Right cardiac atrium (tissue), 5 donors: ENCODE measurements around the gene TMEM201. TPM values are rescaled to one million over a fixed set of nuclear protein-coding genes. Genes with fewer than 3 reads are reported as not detected.
A peak's percentile ranks its signal among the peaks of the same experiment; 100 is the strongest.

ENCODE experiments used
- ATAC-seq, 2 donors: fragments of 200-7000 bp; cut with Tn5 transposase; one replicate each; pipeline versions ENCODE4 v1.8.0 to v1.9.1; 2020; ENCODE audit warnings: moderate library complexity in 2 of 2, mild to moderate bottlenecking in 1 of 2
- DNase-seq, 3 donors: peaks; one replicate each; pipeline ENCODE4 v3.0.0-alpha.2; 2020
- H3K27ac ChIP-seq: one replicate; pipeline ENCODE4 v1.5.1; 2013; ENCODE audit warnings: mild to moderate bottlenecking, low read length, control low read depth, moderate library complexity
- H3K27me3 ChIP-seq: one replicate; pipeline ENCODE4 v1.6.1; 2013; ENCODE audit not compliant: control insufficient read depth, insufficient read depth
- H3K4me1 ChIP-seq: one replicate; pipeline ENCODE4 v1.6.1; 2013; ENCODE audit warnings: low read length; ENCODE audit not compliant: control insufficient read depth, insufficient read depth
- H3K4me3 ChIP-seq: one replicate; pipeline ENCODE4 v1.5.1; 2013; ENCODE audit warnings: low read length, control low read depth
- H3K9me3 ChIP-seq: one replicate; pipeline ENCODE4 v1.6.1; 2013; ENCODE audit warnings: low read length; ENCODE audit not compliant: control insufficient read depth
- WGBS: extraction: QIAGEN DNeasy Blood & Tissue Kit; methylation state at CpG from one replicate; pipeline ENCODE4 v1.1.7; 2013; 5-methylcytosine and 5-hydroxymethylcytosine counted together
- intact Hi-C, 4 donors: fragments of 100-400 bp; cut with DNase I; formaldehyde crosslinking; loops; one replicate each; pipeline versions ENCODE4 v1.11.0 to v1.14.0; 2022 to 2023
- polyA plus RNA-seq: library from polyadenylated mRNA; stranded (reverse); fragments of 200-250 nt; gene quantifications from one replicate; pipeline ENCODE4 v1.2.3, GENCODE V29; 2013
- total RNA-seq, 4 donors: library from RNA; stranded (reverse); fragmentation: NEBNext Ultra II Directional; extraction: Animal tissue kit (Norgen Biotek cat#: 25700); gene quantifications; one replicate each; pipeline ENCODE4 v1.2.1, GENCODE V29; 2021
- donor health status: healthy with polysubstance abuse.
- donor health status: DM: no; HTN: yes; CAD: no.
- donor health status: DM: no; HTN: no; CAD: no.
- donor health status: DM: no; HTN: yes; CAD: no; lungs with severe emphysema.
- donor health status: DM: yes; HTN: yes; CAD: no.

The TMEM201 gene
- total and polyA plus RNA-seq, 5 donors: 14.5 to 23.3 (median 21.0) TPM

DNA sequence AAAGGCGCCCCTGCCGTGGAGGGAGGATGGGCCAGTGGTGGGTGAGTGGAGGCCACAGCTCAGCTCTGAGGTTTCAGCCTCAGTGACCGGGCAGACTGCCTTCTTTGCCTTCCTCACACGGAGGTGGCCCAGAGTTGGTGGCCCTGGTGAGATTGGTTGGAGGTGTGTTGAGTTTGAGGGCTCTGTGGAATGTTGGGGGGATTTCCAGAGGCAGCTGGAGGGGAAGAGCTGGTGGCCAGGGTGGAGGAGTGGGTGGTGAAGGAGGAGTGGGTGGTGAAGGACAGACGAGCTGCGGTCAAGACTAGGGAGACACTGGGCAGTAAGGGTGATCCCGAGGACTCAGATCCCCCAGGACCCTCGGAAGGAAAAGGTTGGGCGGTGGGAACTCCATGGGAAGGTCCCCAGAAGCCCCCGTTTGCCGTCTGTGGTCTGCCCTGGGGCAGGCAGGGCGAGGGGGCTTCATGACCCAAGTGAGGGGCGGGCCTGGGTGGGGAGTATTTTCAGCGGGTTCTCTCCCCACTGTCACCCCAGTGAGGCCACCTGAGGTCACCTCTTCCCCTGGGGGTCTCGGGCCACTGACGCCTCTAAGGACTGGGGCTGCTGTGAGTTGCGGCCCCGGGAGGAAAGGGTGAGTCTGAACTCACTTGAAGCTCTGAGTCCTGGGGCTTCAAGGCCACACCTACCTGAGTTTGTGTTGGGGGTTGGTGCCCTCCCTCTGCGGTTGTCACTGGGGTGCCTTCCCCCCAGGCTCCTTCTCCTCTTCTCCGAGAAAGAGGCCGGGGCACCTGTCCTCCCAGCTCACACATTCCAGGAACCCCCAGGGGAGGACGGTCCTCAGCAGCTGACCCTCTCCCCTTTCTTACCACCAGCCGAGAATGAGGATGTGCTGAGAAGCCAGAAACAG is 40.1 kb downstream of the TMEM201 start:
- H3K27ac ChIP-seq: no peak overlapping the region
- no peaks in the 10 kb centered on the region for H3K9me3 ChIP-seq
- intact Hi-C loops: loop anchor here in 3 of 4 donors (5.0 to 10.0 kb wide), 2 partner anchors 236 to 239 kb away; no protein-coding TSS in a partner anchor
- H3K27me3 ChIP-seq: no peaks in the 10 kb centered on the region
- ATAC-seq (no peak), DNase-seq (no peak)
- no peaks in the 10 kb centered on the region for H3K4me1 ChIP-seq
- H3K4me3 ChIP-seq: no peak overlapping the region
- 70% methylated on average over 23 of the region's 23 CpGs for WGBS

DNA sequence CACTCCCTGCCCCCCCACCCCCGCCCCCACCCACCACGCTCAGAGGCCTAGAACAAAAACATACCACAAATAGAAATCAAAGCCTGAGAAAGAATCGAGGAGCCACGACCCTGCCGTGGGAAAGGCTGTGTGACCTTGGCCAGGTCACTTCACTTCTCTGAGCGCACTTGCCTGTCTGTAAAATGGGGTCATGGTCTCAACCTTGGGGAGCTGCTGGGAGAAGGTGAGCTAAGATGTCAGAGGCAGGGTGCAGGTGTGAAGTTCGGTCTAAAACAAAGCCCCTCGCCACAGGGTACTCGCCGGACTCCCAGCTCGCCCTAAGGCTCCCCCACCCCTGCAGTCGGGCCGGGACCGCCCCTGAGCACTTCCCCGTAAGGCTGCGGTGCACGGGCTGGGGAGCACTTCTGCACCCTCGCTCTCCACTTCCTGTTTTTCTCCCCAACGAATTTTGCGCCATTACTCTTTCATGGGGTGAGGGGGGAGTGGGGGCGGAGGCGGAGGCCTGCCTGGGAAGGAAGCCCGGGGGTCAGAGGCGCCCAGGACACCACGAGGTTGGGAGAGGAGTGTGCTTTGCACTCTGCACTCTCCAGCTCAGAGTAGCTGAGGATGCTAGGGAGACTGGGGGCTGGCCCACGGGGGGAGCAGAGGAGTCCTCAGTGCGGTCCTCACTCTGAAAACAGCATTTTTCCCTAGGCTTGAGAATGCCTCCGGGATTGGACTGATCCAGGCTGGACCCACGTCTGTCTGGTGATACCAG is 40.9 kb downstream of the TMEM201 start:
- H3K27me3 ChIP-seq: no peaks in the 10 kb centered on the region
- no peaks in the 10 kb centered on the region for H3K4me1 ChIP-seq
- DNase-seq (peak; percentile 55 to 85 (median 81)), ATAC-seq (peak; percentile 42 to 51)
- intact Hi-C loops: loop anchor here in 3 of 4 donors (5.0 to 10.0 kb wide), 2 partner anchors 235 to 238 kb away; no protein-coding TSS in a partner anchor
- no peak overlapping the region for H3K27ac ChIP-seq
- WGBS: 47% methylated on average over 29 of the region's 29 CpGs
- no peak overlapping the region for H3K4me3 ChIP-seq
- no peaks in the 10 kb centered on the region for H3K9me3 ChIP-seq

DNA sequence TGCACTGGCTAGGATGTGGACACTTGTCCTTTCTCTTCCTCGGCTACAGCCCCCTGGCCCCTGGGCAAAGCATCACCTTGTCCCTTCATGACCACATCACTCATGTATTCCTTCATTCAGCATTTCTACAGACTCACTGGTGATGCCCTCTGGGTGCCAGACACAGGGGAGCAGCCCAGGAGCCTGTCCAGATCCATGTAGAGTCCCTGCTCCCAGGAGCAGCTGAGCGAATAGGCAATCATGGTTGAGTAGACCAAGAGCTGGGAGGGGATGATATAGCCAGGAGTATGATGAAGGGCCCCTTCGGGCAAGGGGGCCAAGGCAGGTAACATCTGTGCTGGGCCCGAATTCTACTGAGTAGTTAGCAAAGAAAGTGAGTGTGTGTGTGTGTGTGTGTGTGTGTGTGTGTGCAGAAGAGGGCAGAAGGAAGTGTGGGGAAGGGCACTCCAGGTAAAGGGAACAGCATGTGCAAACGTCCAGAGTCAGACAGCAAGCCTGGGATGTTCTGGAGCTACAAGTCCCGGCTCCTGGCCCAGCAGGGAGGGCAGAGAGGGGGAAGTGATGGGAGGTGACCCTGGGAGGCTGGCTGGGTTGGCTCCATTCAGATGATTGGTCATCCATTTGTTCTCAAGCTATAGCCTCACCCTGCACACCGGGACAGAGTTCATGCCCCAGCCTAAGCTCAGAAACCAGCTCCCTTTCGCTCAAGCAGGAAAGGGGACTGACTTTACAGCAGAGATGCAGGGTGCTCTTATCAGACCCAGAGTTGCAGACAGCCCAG is 41.8 kb downstream of the TMEM201 start:
- Histone ChIP-seq H3K4me1 (no peaks in the 10 kb centered on the region), H3K27me3 (no peaks in the 10 kb centered on the region), H3K4me3 (no peak overlapping the region), H3K9me3 (no peaks in the 10 kb centered on the region), H3K27ac (no peak overlapping the region)
- ATAC-seq (no peak), DNase-seq (no peak)
- 79% methylated on average over 8 of the region's 8 CpGs for WGBS
- intact Hi-C loops: no loop called here

DNA sequence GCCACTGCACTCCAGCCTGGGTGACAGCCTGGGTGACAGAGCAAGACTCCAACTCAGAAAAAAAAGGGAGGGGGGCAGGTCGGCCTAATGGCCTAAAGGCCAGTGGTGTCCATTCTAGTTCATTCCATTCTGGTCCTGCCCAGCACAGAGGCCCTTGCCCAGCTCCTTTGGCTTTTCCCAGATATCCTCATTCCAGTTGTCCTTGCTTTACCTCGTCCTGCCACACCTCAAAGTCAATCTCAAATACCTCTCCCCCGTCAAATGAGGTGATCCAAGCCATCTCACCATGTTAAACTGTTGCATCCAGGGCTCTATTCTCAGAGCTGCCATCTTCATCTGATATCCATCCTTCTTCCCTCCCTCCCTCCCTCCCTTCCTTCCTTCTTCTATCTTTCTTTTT is 42.9 kb downstream of the TMEM201 start:
- H3K9me3 ChIP-seq: no peaks in the 10 kb centered on the region
- DNase-seq (no peak), ATAC-seq (no peak)
- WGBS: 90% methylated on average over 3 of the region's 3 CpGs
- no peaks in the 10 kb centered on the region for H3K27me3 ChIP-seq
- no peaks in the 10 kb centered on the region for H3K4me1 ChIP-seq
- intact Hi-C loops: no loop called here
- H3K4me3 ChIP-seq: no peak overlapping the region
- no peak overlapping the region for H3K27ac ChIP-seq

DNA sequence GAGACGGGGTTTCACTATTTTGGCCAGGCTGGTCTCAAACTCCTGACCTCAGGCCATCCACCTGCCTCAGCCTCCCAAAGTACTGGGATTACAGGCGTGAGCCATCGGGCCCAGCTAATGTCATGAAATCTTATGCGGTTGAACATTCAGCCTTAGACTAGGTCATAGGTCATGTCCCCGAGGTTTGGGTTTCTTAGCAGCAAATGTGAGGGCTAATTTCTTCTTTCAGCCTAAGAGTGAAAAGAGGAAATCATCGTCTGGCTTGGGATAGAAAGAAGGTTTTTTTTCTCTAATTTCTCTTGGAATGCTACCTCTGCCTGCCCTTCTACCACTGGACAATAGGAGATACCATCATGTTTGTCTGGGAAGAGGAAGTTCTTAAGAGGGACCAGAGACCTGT is 44.8 kb downstream of the TMEM201 start:
- intact Hi-C loops: no loop called here
- Histone ChIP-seq H3K27ac (no peak overlapping the region), H3K4me3 (no peak overlapping the region), H3K27me3 (no peaks in the 10 kb centered on the region), H3K9me3 (no peaks in the 10 kb centered on the region), H3K4me1 (no peaks in the 10 kb centered on the region)
- DNase-seq (no peak), ATAC-seq (no peak)
- 80% methylated on average over 6 of the region's 6 CpGs for whole genome bisulfite sequencing

DNA sequence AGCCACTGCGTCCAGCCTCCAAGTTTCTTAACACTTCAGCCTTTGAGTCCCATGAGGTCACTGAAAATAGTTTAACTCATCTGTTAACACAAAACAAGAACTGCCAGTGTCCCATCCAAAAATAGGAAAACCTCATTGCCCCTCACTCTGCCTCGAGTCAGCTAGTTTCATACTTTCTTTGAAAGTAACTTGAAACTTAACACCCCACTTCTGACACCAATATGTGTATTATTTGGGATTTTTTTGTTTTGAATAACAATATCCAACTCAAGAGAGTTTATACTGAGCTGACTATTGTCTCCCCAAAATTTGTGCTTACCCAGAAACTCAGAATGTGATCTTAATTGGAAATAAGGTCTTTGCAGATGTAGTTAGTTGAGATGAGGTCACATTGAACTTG is 45.9 kb downstream of the TMEM201 start:
- DNase-seq: no peak
- WGBS: 73% methylated on average over 2 of the region's 2 CpGs
- H3K27me3 ChIP-seq: no peaks in the 10 kb centered on the region
- no peak for ATAC-seq
- intact Hi-C loops: no loop called here
- no peak overlapping the region for H3K4me3 ChIP-seq
- no peaks in the 10 kb centered on the region for H3K9me3 ChIP-seq
- H3K27ac ChIP-seq: no peak overlapping the region
- no peaks in the 10 kb centered on the region for H3K4me1 ChIP-seq

DNA sequence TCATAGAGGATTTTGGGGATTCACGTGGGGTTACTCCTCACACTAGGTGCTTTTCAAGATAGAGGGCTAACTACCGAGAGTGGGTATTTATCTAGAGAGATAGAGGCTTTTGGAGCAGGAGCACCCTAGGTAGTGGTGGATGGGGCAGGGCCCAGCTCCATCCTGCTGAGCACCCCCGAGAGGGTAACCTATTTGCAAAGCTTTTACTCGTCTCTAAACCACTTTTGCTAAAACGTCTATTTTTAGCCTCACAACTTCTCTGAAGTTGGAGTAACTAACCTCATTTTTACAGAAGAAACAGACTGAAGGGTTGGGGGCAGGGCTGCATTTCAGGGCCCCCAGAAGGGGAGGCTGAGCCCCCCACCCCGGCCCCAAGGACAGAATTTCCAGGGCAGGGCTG is 50.5 kb downstream of the TMEM201 start:
- DNase-seq (no peak), ATAC-seq (no peak)
- no peaks in the 10 kb centered on the region for H3K9me3 ChIP-seq
- H3K4me1 ChIP-seq: no peaks in the 10 kb centered on the region
- H3K27me3 ChIP-seq: no peaks in the 10 kb centered on the region
- intact Hi-C loops: no loop called here
- no peak overlapping the region for H3K4me3 ChIP-seq
- H3K27ac ChIP-seq: no peak overlapping the region
- 69% methylated on average over 6 of the region's 6 CpGs for WGBS

DNA sequence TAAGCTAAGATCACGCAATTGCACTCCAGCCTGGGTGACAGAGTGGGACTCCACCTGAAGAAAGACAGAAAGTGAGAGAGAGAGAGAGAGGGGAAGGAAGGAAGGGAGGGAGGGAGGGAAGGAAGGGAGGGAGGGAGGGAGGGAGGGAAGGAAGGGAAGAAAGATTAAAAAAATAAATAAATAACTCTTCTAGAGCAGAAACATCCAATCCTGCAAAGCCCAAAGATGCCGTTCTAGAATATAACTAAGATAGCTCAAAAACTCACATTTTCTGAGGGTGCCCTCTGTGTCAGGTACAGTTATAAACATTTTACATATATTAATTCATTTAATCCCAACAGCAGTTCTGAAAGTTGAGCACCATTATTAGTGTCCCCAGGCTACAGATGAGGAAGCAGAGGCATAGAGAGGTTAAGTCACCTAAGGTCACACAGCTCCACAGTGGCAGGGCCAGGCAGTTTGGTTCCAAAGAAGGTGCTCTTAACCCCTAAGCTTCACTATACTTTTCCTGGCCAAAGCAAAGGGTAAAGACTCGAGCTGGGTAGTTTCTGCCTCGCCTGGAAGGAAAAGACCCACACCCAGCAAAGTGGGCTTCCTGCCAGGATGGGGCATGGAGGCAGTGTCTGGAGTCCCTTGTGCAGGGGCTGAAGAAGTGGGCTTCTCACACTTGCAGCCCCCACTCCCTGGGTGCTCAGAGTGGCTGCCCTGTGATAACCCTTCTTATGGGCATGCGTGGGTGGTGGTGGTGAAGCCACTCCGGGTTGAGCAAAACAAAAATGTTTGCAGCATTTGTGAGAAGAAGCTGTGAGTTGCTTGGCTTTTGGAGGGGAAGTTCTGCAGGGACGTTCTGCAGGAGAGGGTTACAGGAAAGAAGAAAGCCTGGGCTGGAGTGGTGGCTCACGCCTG is 54.9 kb downstream of the TMEM201 start:
- Histone ChIP-seq H3K4me3 (no peak overlapping the region), H3K27me3 (no peaks in the 10 kb centered on the region), H3K4me1 (no peaks in the 10 kb centered on the region), H3K27ac (no peak overlapping the region), H3K9me3 (no peaks in the 10 kb centered on the region)
- no peak for DNase-seq
- 51% methylated on average over 8 of the region's 8 CpGs for WGBS
- ATAC-seq: no peak
- intact Hi-C loops: no loop called here

DNA sequence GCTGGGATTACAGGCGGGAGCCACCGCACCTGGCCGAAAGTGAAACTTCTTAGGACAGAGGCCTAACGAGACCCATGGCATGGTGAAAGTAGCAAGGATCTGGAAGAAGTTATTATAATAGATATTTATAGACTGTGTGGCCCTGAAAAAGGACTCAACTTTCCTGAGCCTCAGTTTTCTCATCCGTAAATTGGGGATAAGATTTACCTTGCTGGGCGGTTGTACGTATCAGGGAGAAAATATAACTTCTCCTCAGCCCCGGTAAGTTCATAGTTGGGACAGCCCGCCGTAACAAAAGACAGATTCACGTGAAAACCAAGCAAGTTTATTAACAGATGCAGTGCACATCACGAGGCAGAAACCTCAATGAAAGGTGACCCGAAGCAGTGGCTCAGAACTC is 57.3 kb downstream of the TMEM201 start:
- H3K4me3 ChIP-seq: no peak overlapping the region
- H3K4me1 ChIP-seq: no peaks in the 10 kb centered on the region
- H3K27me3 ChIP-seq: no peaks in the 10 kb centered on the region
- DNase-seq (no peak), ATAC-seq (no peak)
- H3K27ac ChIP-seq: no peak overlapping the region
- intact Hi-C loops: no loop called here
- no peaks in the 10 kb centered on the region for H3K9me3 ChIP-seq
- 92% methylated on average over 13 of the region's 13 CpGs for WGBS

DNA sequence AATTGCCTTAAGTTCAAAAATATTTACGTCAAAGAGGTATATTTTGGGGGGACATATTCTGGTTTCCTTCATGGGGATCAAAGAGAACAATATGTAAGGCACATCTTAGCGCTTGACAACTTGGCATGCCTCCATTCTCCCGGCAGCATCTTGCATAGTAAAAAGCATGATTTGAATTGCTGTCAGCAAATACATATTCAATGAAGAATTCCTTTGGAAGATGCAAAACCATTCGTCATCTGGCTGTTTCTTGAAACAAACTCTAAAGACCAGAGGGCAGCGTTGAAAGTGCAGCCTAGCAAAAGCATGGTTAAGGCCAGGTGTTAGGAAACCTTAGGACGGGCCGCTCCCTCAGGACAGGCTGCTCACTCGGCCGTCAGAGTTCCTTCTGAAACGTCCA is 59.5 kb downstream of the TMEM201 start:
- no peak overlapping the region for H3K27ac ChIP-seq
- 66% methylated on average over 10 of the region's 10 CpGs for WGBS
- DNase-seq: no peak
- no peaks in the 10 kb centered on the region for H3K9me3 ChIP-seq
- ATAC-seq: no peak
- intact Hi-C loops: no loop called here
- H3K4me3 ChIP-seq: no peak overlapping the region
- no peaks in the 10 kb centered on the region for H3K27me3 ChIP-seq
- no peaks in the 10 kb centered on the region for H3K4me1 ChIP-seq
